ENCODE data around the gene ZNF649.

ZNF649 gene

DNA sequence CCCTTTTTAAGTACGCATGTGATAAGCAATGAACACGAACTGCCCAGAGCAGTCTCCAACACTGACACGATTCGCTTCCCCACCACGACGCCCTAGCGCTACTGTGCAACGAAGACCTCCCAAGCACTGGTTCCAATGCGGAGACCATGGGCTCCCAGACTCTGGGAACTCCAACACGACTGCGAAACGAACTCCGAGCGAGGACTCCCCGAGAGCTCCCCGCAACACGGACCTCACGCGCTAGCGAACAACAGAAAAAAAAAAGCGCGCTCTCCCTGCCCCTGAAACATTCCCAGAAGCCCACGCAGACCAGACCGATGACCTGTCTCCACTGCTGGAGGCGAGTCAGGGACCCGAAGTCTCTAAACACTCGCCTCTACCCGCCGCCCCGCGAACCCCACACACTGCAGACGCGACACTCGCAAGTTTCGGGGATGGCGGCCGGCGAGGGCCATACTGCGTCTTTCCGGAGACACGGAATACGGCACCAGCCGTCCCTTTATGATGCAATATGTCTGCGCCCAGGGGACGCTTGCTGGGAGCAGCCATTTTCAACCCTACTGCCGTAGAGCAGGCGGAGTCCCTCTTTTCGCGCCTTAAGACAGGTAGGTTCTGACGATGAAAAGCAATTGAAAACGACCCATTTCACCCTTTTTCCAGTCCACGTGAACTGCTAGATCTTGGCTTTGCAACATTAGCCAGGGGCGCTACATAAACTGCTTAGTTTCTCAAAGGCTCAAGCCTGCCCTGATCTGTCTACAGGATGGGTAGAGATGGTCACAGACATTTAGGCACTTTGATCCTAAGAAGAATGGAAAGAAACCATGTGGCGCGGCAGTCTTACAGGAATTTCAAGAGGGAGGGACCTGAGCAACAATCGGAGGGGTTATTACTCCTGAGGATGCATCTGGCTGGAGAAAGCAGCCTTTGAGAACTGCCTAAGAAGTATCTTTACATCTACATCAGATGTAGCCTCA lies 17.0 kb downstream of the ZNF649 start, which contains the start of gene ZNF577:
ZNF577 (minus strand) TSS at position 430 of the 977 bp plus-strand sequence. CDS start 7,569 bp downstream, outside the sequence.
- Histone ChIP-seq H3K27me3 (ENCODE audit: insufficient read depth, low read length) (no peaks in the 10 kb centered on the region), H3K4me3 (ENCODE audit: low read length) (peak within 1 kb of the TSS; percentile 82), H3K4me1 (ENCODE audit: insufficient read depth, low read length) (peaks cover 11% of the 10 kb centered on the region; the same call in 1 of the 2 replicates), H3K36me3 (ENCODE audit: insufficient read depth, low read length) (peaks cover 76% of the 10 kb centered on the region), H3K9me3 (ENCODE audit: insufficient read depth, low read depth, low read length) (peaks cover 59% of the 10 kb centered on the region), H3K27ac (ENCODE audit: low read depth, low read length) (peak within 1 kb of the TSS; percentile 96), H3K9ac (ENCODE audit: low read depth, low read length) (peak within 1 kb of the TSS; percentile 93)
- WGBS, result 59% methylated on average over 56 of the region's 56 CpGs

DNA sequence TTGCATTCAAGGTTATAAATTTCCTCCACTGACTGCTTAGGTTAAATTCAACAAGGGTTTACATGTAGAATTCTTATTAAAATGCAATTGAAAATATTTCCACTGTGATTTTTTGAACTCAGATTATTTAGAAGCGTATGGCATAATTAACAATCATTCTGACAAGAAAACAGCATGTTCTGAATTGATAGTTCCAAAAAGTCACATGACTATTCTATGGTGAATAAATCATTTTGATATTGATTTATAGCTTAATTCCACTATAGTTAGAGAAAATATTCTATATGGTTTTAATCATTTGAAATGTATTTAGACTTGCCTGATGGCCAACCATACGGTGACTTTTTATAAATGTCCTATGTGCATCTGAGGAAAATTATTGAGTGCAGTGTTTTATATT lies 20.1 kb downstream of the ZNF649 start:
- Histone ChIP-seq H3K27ac (ENCODE audit: low read depth, low read length) (no peak overlapping the region), H3K9me3 (ENCODE audit: insufficient read depth, low read depth, low read length) (peaks cover 34% of the 10 kb centered on the region), H3K4me1 (ENCODE audit: insufficient read depth, low read length) (peaks cover 11% of the 10 kb centered on the region), H3K36me3 (ENCODE audit: insufficient read depth, low read length) (peaks cover 75% of the 10 kb centered on the region), H3K4me3 (ENCODE audit: low read length) (no peak overlapping the region), H3K27me3 (ENCODE audit: insufficient read depth, low read length) (no peaks in the 10 kb centered on the region), H3K9ac (ENCODE audit: low read depth, low read length) (no peak overlapping the region)
- WGBS, result 98% methylated on average over 1 of the region's 2 CpGs

DNA sequence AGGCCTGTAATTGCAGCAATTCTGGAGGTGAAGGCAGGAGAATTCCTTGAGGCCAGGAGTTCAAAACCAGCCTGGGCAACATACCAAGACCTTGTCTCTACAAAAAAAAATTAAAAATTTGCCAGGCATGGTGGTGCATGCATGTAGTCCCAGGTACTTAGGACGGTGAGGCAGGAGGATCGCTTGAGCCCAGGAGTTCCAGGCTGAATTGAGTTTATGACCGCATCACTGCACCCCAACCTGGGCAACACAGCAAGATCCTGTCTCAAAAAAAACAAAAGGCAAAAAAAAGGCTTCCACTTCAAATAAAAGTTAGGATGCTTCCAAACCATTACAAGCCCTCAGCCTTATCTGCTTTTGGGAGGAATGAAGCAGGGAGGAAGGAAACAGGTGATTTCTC lies 22.3 kb downstream of the ZNF649 start:
- Histone ChIP-seq H3K27me3 (ENCODE audit: insufficient read depth, low read length) (no peaks in the 10 kb centered on the region), H3K4me1 (ENCODE audit: insufficient read depth, low read length) (no peaks in the 10 kb centered on the region; the same call in 1 of the 2 replicates), H3K4me3 (ENCODE audit: low read length) (no peak overlapping the region), H3K9me3 (ENCODE audit: insufficient read depth, low read depth, low read length) (peaks cover 41% of the 10 kb centered on the region), H3K9ac (ENCODE audit: low read depth, low read length) (no peak overlapping the region), H3K36me3 (ENCODE audit: insufficient read depth, low read length) (peaks cover 78% of the 10 kb centered on the region), H3K27ac (ENCODE audit: low read depth, low read length) (no peak overlapping the region)
- 96% methylated on average over 3 of the region's 3 CpGs for WGBS

DNA sequence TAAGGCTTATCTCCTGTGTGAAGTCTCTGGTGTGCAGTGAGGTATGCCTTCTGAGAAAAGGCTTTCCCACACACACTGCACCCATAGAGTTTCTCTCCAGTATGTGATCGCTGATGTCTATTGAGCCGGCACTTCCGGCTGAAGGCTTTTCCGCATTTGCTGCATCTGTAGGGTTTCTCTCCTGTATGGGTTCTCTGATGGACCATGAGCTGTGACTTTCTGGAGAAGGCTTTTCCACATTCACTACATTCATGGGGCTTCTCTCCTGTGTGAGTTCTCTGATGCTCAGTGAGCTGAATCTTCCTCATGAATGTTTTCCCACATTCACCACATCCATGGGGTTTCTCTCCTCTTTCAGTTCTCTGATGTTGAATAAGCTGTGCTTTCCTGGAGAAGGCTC lies 31.7 kb downstream of the ZNF649 start:
- 97% methylated on average over 4 of the region's 4 CpGs for WGBS
- H3K4me3 ChIP-seq (ENCODE audit: low read length), result no peak overlapping the region
- no peaks in the 10 kb centered on the region for H3K27me3 ChIP-seq (ENCODE audit: insufficient read depth, low read length)
- no peaks in the 10 kb centered on the region for H3K4me1 ChIP-seq (ENCODE audit: insufficient read depth, low read length)
- no peak overlapping the region for H3K9ac ChIP-seq (ENCODE audit: low read depth, low read length)
- peaks cover 94% of the 10 kb centered on the region for H3K36me3 ChIP-seq (ENCODE audit: insufficient read depth, low read length)
- no peak overlapping the region for H3K27ac ChIP-seq (ENCODE audit: low read depth, low read length)
- H3K9me3 ChIP-seq (ENCODE audit: insufficient read depth, low read depth, low read length), result peaks cover 96% of the 10 kb centered on the region

DNA sequence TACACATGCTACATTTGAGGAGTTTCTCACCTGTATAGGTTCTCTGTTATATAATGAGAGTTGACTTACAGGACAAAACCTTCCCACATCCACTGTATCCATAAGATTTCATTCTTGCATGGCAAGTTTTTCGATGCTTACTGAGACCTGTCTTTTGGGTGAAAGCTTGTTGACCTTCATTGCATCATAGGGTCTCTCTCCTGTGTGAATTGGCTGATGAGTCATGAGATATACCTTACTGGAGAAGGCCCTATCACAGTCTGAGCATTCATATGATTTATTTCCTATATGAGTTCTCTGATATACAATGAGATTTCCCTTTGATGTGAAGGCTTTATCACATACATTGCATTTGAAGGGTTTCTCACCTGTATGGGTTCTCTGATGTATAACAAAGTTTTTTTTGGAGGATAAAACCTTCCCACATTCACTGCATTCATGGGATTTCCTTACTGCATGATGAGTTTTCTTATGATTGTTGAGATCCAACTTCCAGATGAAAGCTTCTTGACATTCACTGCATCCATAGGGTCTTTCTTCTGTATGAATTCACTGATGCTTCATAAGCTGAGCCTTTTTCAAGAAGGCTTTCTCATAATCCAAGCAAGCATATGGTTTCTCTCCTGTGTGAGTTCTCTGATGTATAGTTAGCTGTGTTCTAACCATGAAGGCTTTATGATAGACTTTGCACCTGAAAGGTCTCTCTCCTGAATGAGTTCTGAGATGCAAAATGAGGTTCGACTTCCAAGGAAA lies 42.8 kb downstream of the ZNF649 start:
- H3K9me3 ChIP-seq (ENCODE audit: insufficient read depth, low read depth, low read length), result peaks cover 98% of the 10 kb centered on the region

More for the DNA sequence above, 42.8 kb downstream of the ZNF649 start:
- no peaks in the 10 kb centered on the region for H3K27me3 ChIP-seq (ENCODE audit: insufficient read depth, low read length)
- H3K27ac ChIP-seq (ENCODE audit: low read depth, low read length), result no peak overlapping the region
- no peak overlapping the region for H3K9ac ChIP-seq (ENCODE audit: low read depth, low read length)
- H3K4me1 ChIP-seq (ENCODE audit: insufficient read depth, low read length), result no peaks in the 10 kb centered on the region
- WGBS, result 97% methylated on average over 2 of the region's 2 CpGs
- H3K4me3 ChIP-seq (ENCODE audit: low read length), result 0 out of 2 replicates have a peak overlapping the region, but pooled peaks have one; percentile 20
- peaks cover 86% of the 10 kb centered on the region for H3K36me3 ChIP-seq (ENCODE audit: insufficient read depth, low read length)
